ENCODE data around the gene SEMA3D. TPM values are rescaled to one million over a fixed set of nuclear protein-coding genes. Genes with fewer than 3 reads are reported as not detected.

Gene SEMA3D
- total and polyA plus RNA-seq, 2 of the 13 experiments (the other 11 are each of a cell fraction or from before 2014, with no cell fraction given): 0.07 TPM; not detected in 1

DNA sequence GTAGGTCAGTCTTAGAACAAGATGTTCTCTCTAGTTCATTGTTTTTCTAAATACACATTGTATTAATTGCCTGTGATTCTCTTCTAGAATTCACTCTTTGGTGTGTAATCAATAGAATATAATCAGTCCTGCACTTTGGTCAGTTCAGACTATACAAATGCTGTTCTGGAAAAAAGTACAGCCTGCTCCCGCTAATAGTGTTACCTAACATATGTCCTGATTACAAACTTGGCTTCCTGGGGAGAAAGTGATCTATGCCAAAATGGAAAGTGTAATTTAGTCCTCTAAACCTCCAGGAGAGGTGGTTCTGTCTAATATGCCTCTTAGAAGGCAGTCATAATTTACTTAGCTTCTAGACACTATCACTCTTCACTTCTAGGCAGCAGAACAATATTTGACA lies 215.5 kb downstream of the SEMA3D start:
- Histone ChIP-seq H3K9me3 (ENCODE audit: low read length) (no peaks in the 10 kb centered on the region), H3K79me2 (ENCODE audit: insufficient read depth, low read length) (no peaks in the 10 kb centered on the region)
- CTCF ChIA-PET (ENCODE audit: low intra/inter-chr PET ratio, low total read pairs): no interaction called here

DNA sequence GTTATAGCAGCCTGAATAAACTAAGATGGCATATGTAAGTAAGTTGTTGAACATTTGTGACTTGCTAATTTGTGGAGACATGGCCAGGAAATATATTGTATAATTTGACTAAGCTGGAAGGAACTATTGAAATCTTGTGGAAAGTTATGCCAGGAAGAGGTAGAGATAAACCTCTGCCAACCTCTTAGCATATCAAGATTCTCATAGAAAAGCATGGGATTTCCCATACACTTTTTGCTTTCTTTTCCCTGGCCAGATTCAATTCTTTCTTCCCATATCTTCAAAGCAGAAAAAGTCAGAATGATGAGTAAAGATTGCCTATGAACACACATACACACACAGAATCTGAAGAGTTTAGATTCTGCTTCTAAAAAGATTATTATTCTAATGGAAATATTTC lies 216.2 kb downstream of the SEMA3D start:
- no TSS peak for BruUV-seq (replicated peaks)
- no peaks in the 10 kb centered on the region for H3K4me1 ChIP-seq (ENCODE audit: insufficient read depth, low read length)
- ATAC-seq (no peak), DNase-seq (ENCODE audit: low spot score) (no peak), FAIRE-seq (no peak)
- H3K27ac ChIP-seq (ENCODE audit: extremely low read length, insufficient read depth, low read length): no peak overlapping the region
- no peak overlapping the region for H2AFZ ChIP-seq (ENCODE audit: low read length)
- intact Hi-C loops (cut with micrococcal nuclease; ENCODE audit: unreplicated experiment) (no loop called here), in situ Hi-C loops (cut with HindIII; ENCODE audit: extremely low pct_ligation_motif_present, low pct_unique_long_range_greater_than_20kb) (no loop called here)
- no peak overlapping the region for H3K9ac ChIP-seq (ENCODE audit: insufficient read depth, low read depth, low read length)
- ChIA-PET POLR2A (no interaction called here), CTCF (ENCODE audit: low intra/inter-chr PET ratio, low total read pairs) (no interaction called here)
- H3K9me3 ChIP-seq (ENCODE audit: low read length): no peaks in the 10 kb centered on the region
- H4K20me1 ChIP-seq (ENCODE audit: insufficient read depth, low read length): no peaks in the 10 kb centered on the region
- H3K4me3 ChIP-seq (replicated peaks in 1 of 3; ENCODE audit: insufficient read depth in 1 of 3, low read depth in 2 of 3, low read length in 3 of 3): no peak overlapping the region
- H3K36me3 ChIP-seq (replicated peaks in 1 of 2; ENCODE audit: control insufficient read depth in 1 of 2, insufficient read depth in 2 of 2, low read length in 2 of 2): no peaks in the 10 kb centered on the region
- H3K4me2 ChIP-seq (ENCODE audit: low read depth, low read length): no peak overlapping the region
- H3K79me2 ChIP-seq (ENCODE audit: insufficient read depth, low read length): no peaks in the 10 kb centered on the region
- no peaks in the 10 kb centered on the region for H3K27me3 ChIP-seq (ENCODE audit: control insufficient read depth in 1 of 2, insufficient read depth in 2 of 2, low read length in 2 of 2)
- TF ChIP-seq ZNF30 (CRISPR knock-in tag; IDR thresholded peaks at IDR 0.05) (no peak), ZNF782 (CRISPR knock-in tag; IDR thresholded peaks at IDR 0.05; ENCODE audit: borderline replicate concordance) (no peak), ZFP1 (CRISPR knock-in tag; IDR thresholded peaks at IDR 0.05) (no peak), REXO4 (CRISPR knock-in tag; IDR thresholded peaks at IDR 0.05; ENCODE audit: borderline replicate concordance) (no peak), ATF7-NPFF (CRISPR knock-in tag; IDR thresholded peaks at IDR 0.05; ENCODE audit: low read depth) (no peak), ZNF547 (CRISPR knock-in tag; IDR thresholded peaks at IDR 0.05) (no peak), MTF2 (CRISPR knock-in tag; IDR thresholded peaks at IDR 0.05; ENCODE audit: borderline replicate concordance) (no peak), CCAR2 (optimal IDR thresholded peaks at IDR 0.05; ENCODE audit: low read depth, low read length) (no peak), NRL (CRISPR knock-in tag; IDR thresholded peaks at IDR 0.05; ENCODE audit: borderline replicate concordance) (no peak), ZNF891 (CRISPR knock-in tag; IDR thresholded peaks at IDR 0.05) (no peak)
- TF ChIP-seq, protein P1, sequence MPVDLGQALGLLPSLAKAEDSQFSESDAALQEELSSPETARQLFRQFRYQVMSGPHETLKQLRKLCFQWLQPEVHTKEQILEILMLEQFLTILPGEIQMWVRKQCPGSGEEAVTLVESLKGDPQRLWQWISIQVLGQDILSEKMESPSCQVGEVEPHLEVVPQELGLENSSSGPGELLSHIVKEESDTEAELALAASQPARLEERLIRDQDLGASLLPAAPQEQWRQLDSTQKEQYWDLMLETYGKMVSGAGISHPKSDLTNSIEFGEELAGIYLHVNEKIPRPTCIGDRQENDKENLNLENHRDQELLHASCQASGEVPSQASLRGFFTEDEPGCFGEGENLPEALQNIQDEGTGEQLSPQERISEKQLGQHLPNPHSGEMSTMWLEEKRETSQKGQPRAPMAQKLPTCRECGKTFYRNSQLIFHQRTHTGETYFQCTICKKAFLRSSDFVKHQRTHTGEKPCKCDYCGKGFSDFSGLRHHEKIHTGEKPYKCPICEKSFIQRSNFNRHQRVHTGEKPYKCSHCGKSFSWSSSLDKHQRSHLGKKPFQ (CRISPR knock-in tag; IDR thresholded peaks at IDR 0.05; ENCODE audit: insufficient replicate concordance): no peak
- TF ChIP-seq, protein P2, sequence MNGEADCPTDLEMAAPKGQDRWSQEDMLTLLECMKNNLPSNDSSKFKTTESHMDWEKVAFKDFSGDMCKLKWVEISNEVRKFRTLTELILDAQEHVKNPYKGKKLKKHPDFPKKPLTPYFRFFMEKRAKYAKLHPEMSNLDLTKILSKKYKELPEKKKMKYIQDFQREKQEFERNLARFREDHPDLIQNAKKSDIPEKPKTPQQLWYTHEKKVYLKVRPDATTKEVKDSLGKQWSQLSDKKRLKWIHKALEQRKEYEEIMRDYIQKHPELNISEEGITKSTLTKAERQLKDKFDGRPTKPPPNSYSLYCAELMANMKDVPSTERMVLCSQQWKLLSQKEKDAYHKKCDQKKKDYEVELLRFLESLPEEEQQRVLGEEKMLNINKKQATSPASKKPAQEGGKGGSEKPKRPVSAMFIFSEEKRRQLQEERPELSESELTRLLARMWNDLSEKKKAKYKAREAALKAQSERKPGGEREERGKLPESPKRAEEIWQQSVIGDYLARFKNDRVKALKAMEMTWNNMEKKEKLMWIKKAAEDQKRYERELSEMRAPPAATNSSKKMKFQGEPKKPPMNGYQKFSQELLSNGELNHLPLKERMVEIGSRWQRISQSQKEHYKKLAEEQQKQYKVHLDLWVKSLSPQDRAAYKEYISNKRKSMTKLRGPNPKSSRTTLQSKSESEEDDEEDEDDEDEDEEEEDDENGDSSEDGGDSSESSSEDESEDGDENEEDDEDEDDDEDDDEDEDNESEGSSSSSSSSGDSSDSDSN (CRISPR knock-in tag; IDR thresholded peaks at IDR 0.05): no peak

More for the DNA sequence above, 215.5 kb downstream of the SEMA3D start:
- POLR2A ChIA-PET: no interaction called here
- 0% methylated on average over 1 of the region's 1 CpG for WGBS (ENCODE audit: low lambda C conversion rate)
- H3K27me3 ChIP-seq (ENCODE audit: control insufficient read depth in 1 of 2, insufficient read depth in 2 of 2, low read length in 2 of 2): no peaks in the 10 kb centered on the region
- no peak overlapping the region for H3K27ac ChIP-seq (ENCODE audit: extremely low read length, insufficient read depth, low read length)
- H3K4me2 ChIP-seq (ENCODE audit: low read depth, low read length): no peak overlapping the region
- ATAC-seq (no peak), FAIRE-seq (no peak), DNase-seq (ENCODE audit: low spot score) (no peak)
- H3K36me3 ChIP-seq (replicated peaks in 1 of 2; ENCODE audit: control insufficient read depth in 1 of 2, insufficient read depth in 2 of 2, low read length in 2 of 2): no peaks in the 10 kb centered on the region
- no peaks in the 10 kb centered on the region for H4K20me1 ChIP-seq (ENCODE audit: insufficient read depth, low read length)
- no peak overlapping the region for H3K9ac ChIP-seq (ENCODE audit: insufficient read depth, low read depth, low read length)
- H3K4me1 ChIP-seq (ENCODE audit: insufficient read depth, low read length): no peaks in the 10 kb centered on the region
- no peak overlapping the region for H3K4me3 ChIP-seq (replicated peaks in 1 of 3; ENCODE audit: insufficient read depth in 1 of 3, low read depth in 2 of 3, low read length in 3 of 3)
- intact Hi-C loops (cut with micrococcal nuclease; ENCODE audit: unreplicated experiment) (no loop called here), in situ Hi-C loops (cut with HindIII; ENCODE audit: extremely low pct_ligation_motif_present, low pct_unique_long_range_greater_than_20kb) (no loop called here)
- no peak for TF ChIP-seq ZBTB20 (CRISPR knock-in tag; IDR thresholded peaks at IDR 0.05; ENCODE audit: borderline replicate concordance, low read depth)
- no peak for TF ChIP-seq CEBPG (CRISPR knock-in tag; IDR thresholded peaks at IDR 0.05)
- no peak for TF ChIP-seq ZBTB21 (CRISPR knock-in tag; IDR thresholded peaks at IDR 0.05)
- no peak for TF ChIP-seq HCFC1 (IDR thresholded peaks at IDR 0.05; ENCODE audit: low read depth, low read length)
- TF ChIP-seq ZNF143 (CRISPR knock-in tag; IDR thresholded peaks at IDR 0.05): no peak
- no peak for TF ChIP-seq ZNF614 (CRISPR knock-in tag; IDR thresholded peaks at IDR 0.05; ENCODE audit: borderline replicate concordance)
- no peak for TF ChIP-seq ARHGAP35 (CRISPR knock-in tag; IDR thresholded peaks at IDR 0.05; ENCODE audit: borderline replicate concordance)
- TF ChIP-seq RFX3 (CRISPR knock-in tag; IDR thresholded peaks at IDR 0.05): no peak
- no peak for TF ChIP-seq TCF12 (IDR thresholded peaks at IDR 0.05)
- no peak for TF ChIP-seq TCF12 (CRISPR knock-in tag; IDR thresholded peaks at IDR 0.05)
- no peak for TF ChIP-seq ZNF225 (CRISPR knock-in tag; IDR thresholded peaks at IDR 0.05)
- TF ChIP-seq NFE2L1 (CRISPR knock-in tag; IDR thresholded peaks at IDR 0.05; ENCODE audit: borderline replicate concordance): no peak
- no peak for TF ChIP-seq SYNCRIP (IDR thresholded peaks at IDR 0.05; ENCODE audit: insufficient read depth, low read depth, low read length)
- no peak for TF ChIP-seq ZNF3 (CRISPR knock-in tag; IDR thresholded peaks at IDR 0.05)
- TF ChIP-seq ZNF468 (CRISPR knock-in tag; IDR thresholded peaks at IDR 0.05): no peak
- H2AFZ ChIP-seq (ENCODE audit: low read length): no peak overlapping the region
- BruUV-seq (replicated peaks): no TSS peak
